ENCODE data around the gene TTPAL.

Gene TTPAL

DNA sequence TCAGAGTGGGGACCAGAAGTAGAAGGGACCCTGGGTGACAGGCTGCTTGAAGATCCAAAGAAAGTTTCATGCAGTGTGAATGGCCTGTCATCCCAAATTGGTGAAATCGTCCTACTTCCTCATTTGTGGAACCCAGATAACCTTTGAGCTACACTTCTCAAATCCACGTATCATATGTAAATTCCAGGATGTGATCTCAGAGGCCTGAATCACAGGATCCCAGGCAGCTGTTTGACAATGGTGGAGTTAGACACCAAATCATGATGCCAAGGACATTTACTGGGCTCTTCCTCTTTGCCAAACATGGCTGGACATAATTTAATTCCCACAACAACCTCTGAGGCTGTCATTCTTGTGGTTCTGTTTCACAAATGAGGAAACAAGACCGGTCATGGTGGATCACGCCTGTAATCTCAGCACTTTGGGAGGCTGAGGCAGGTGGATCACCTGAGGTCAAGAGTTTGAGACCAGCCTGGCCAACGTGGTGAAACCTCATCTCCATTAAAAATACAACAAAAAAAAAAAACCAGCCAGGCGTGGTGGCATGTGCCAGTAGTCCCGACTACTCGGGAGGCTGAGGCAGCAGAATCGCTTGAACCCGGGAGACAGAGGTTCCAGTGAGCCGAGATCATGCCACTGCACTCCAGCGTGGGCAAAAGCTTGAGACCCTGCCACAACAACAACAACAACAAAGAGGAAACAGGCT, 39.9 kb upstream of the TTPAL start:
- H3K27ac ChIP-seq, result no peak overlapping the region
- TF ChIP-seq CTCF (conservative IDR thresholded peaks at IDR 0.05), result no peak

DNA sequence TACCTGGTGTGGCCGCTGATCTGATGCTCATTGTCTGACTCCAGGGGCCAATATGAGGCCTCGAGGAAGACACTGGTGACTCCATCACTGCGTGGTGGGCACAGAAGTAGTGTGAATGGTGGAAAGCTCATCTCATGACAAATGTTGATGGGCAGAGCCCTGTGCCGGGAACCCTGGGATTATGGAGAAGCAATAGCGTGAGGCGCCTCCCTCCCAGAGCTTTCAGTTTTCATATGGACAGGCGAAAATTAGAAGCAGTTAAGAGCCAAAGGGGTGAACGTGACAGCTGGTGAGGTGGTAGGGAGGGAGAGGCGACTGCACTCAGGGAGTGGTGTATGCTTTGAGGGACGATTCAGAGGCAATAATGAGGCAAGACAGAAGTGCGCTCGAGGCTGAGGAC, 39.3 kb upstream of the TTPAL start:
- TF ChIP-seq CTCF (conservative IDR thresholded peaks at IDR 0.05), result no peak
- H3K27ac ChIP-seq, result no peak overlapping the region

- TF ChIP-seq CTCF (conservative IDR thresholded peaks at IDR 0.05), result no peak
- H3K27ac ChIP-seq, result no peak overlapping the region
Observed at GRCh38 chr20:44437497-44437896, 38.2 kb upstream of the TTPAL start.

DNA sequence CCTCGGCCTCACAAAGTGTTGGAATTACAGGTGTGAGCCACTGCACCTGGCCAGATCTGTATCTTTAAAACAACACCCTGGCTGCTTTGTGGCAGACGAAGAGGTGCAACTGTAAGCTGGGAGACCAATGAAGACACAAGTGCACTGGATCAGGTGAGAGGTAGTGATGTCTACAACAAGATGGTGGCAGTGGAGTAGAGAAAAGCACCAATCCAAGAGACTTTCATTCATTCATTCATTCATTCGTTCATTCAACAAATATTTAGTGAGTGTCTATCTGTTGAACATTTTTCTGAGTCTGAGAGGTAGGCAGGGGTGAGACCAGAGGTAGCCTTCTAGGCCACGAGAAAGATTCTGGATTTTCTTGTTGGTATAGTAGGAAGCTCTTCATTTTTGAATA, 36.9 kb upstream of the TTPAL start:
- no peak overlapping the region for H3K27ac ChIP-seq
- no peak for TF ChIP-seq CTCF (conservative IDR thresholded peaks at IDR 0.05)

GRCh38 chr20:44439318-44439717, 36.4 kb upstream of the TTPAL start:
- H3K27ac ChIP-seq, result no peak overlapping the region

GRCh38 chr20:44442298-44443070, 33.2 kb upstream of the TTPAL start:
- H3K27ac ChIP-seq, result no peak overlapping the region
- no peak for TF ChIP-seq CTCF (conservative IDR thresholded peaks at IDR 0.05)

More at GRCh38 chr20:44439318-44439717, 36.4 kb upstream of the TTPAL start:
- no peak for TF ChIP-seq CTCF (conservative IDR thresholded peaks at IDR 0.05)

DNA sequence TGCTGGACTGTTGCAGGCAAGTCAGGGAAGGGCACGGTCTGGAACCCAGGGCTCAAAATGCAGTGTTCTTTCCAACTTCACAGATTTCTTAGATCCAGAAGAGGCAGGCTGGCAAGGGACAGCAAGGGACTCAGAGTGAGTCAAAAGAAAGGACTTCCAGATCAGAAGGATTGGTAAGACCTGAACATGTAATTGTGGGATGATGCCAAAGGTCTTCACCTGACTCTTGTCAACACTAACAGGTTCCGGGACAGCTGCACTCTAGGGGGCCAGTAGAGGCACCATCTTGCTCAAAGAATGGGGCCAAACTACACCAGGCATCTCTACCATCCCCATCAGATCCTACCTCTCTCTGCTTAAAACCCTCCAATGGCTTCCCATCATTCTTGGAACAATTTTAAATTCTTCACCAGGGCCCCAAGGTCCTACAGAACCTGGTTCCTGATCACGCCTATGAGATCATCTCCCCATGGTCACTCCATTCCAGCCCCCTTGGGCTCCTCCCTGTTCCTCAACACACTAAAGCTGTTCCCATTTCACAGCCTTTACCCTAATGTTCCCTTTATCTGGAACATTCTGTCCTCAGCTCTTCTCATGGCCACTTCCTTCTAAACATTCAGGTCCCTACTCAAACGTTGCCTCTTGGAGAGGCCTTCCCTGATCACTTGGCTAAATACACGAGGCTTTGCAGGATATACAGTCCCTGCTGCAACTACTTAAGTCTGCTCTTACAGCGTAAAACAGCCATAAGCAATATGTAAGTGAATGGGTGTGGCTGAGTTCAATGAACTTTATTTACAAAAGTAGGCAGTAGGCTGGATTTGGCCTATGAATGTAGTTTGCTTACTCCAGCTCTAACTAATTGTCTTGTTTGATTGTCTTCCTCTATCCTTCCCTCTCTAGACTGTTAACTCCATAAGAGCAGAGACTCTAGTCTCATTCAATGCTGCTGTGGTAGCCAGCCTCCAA, 29.6 kb upstream of the TTPAL start:
- H3K27ac ChIP-seq, result no peak overlapping the region
- TF ChIP-seq CTCF (conservative IDR thresholded peaks at IDR 0.05), result no peak
